HUES64 (cell line): ENCODE data around the gene STAM2.

ENCODE experiments used
- H3K27ac ChIP-seq: 2 replicates; pipeline ENCODE4 v1.7.0; 2013; ENCODE audit warnings: low read depth, low read length, inconsistent platforms
- H3K27me3 ChIP-seq: 2 replicates; pipeline ENCODE4 v1.6.1; 2013; ENCODE audit warnings: mild to moderate bottlenecking, low read length; ENCODE audit not compliant: insufficient read depth
- H3K36me3 ChIP-seq: 2 replicates; pipeline ENCODE4 v1.6.1; 2013; ENCODE audit warnings: mild to moderate bottlenecking, low read length; ENCODE audit not compliant: insufficient read depth
- H3K4me1 ChIP-seq: 2 replicates; pipeline ENCODE4 v1.6.1; 2013; ENCODE audit warnings: mild to moderate bottlenecking, low read length, moderate library complexity; ENCODE audit not compliant: insufficient read depth
- H3K4me3 ChIP-seq: 2 replicates; pipeline ENCODE4 v1.5.1; 2013; ENCODE audit warnings: mild to moderate bottlenecking, low read length, moderate library complexity
- H3K9ac ChIP-seq: 2 replicates; pipeline ENCODE4 v1.6.1; 2013; ENCODE audit warnings: mild to moderate bottlenecking, low read depth, low read length
- H3K9me3 ChIP-seq: 2 replicates; pipeline ENCODE4 v1.6.1; 2013; ENCODE audit warnings: low read depth, low read length; ENCODE audit not compliant: insufficient read depth
- WGBS: fragments of 150-250, 120-280 bp; methylation state at CpG from one replicate; pipeline ENCODE4 v1.1.7; 2013; ENCODE audit warnings: missing lambda C conversion rate; 5-methylcytosine and 5-hydroxymethylcytosine counted together

Gene STAM2

GRCh38 chr2:152106464-152106863 lies 69.1 kb downstream of the STAM2 start:
- Histone ChIP-seq H3K36me3 (no peaks in the 10 kb centered on the region), H3K4me1 (no peaks in the 10 kb centered on the region), H3K9ac (no peak overlapping the region), H3K27me3 (peaks cover 3% of the 10 kb centered on the region; the same call in 1 of the 2 replicates), H3K27ac (no peak overlapping the region), H3K9me3 (no peaks in the 10 kb centered on the region), H3K4me3 (no peak overlapping the region)
- WGBS, result 86% methylated on average over 4 of the region's 4 CpGs

GRCh38 chr2:152103271-152103670 lies 72.3 kb downstream of the STAM2 start:
- no peaks in the 10 kb centered on the region for H3K36me3 ChIP-seq
- H3K9ac ChIP-seq, result no peak overlapping the region
- no peaks in the 10 kb centered on the region for H3K9me3 ChIP-seq
- H3K4me1 ChIP-seq, result 0 out of 2 replicates have a peak, but pooled peaks cover 3% of the 10 kb centered on the region
- H3K27me3 ChIP-seq, result peaks cover 35% of the 10 kb centered on the region
- H3K4me3 ChIP-seq, result no peak overlapping the region
- H3K27ac ChIP-seq, result no peak overlapping the region
- 100% methylated on average over 1 of the region's 3 CpGs for WGBS

- Histone ChIP-seq H3K4me3 (no peak overlapping the region), H3K27me3 (peaks cover 58% of the 10 kb centered on the region), H3K9ac (no peak overlapping the region), H3K36me3 (no peaks in the 10 kb centered on the region), H3K9me3 (no peaks in the 10 kb centered on the region), H3K27ac (no peak overlapping the region), H3K4me1 (0 out of 2 replicates have a peak, but pooled peaks cover 3% of the 10 kb centered on the region)
- WGBS, result 69% methylated on average over 2 of the region's 2 CpGs
Observed at GRCh38 chr2:152100961-152101360, 74.6 kb downstream of the STAM2 start.

GRCh38 chr2:152099367-152100050 lies 76.1 kb downstream of the STAM2 start:
- Histone ChIP-seq H3K27ac (no peak overlapping the region), H3K4me1 (0 out of 2 replicates have a peak, but pooled peaks cover 3% of the 10 kb centered on the region), H3K4me3 (peak overlapping the region; percentile 75), H3K36me3 (no peaks in the 10 kb centered on the region), H3K27me3 (peaks cover 70% of the 10 kb centered on the region), H3K9me3 (no peaks in the 10 kb centered on the region), H3K9ac (peak overlapping the region; percentile 74)
- 10% methylated on average over 15 of the region's 19 CpGs for WGBS

GRCh38 chr2:152098496-152099366 lies 76.8 kb downstream of the STAM2 start, which contains the start of gene CACNB4:
TSS of gene CACNB4 (minus strand) at chr2:152099044.
- 0 out of 2 replicates have a peak, but pooled peaks cover 3% of the 10 kb centered on the region for H3K4me1 ChIP-seq
- H3K36me3 ChIP-seq, result no peaks in the 10 kb centered on the region
- WGBS, result under 1% methylated on average over 73 of the region's 73 CpGs
- H3K27ac ChIP-seq, result no peak within 1 kb of the TSS
- peak within 1 kb of the TSS; percentile 74 for H3K9ac ChIP-seq
- peaks cover 74% of the 10 kb centered on the region for H3K27me3 ChIP-seq
- no peaks in the 10 kb centered on the region for H3K9me3 ChIP-seq
- peak within 1 kb of the TSS; percentile 75 for H3K4me3 ChIP-seq

GRCh38 chr2:152097801-152098495 lies 77.6 kb downstream of the STAM2 start:
- Histone ChIP-seq H3K9ac (no peak overlapping the region; the same call in 1 of the 2 replicates), H3K27ac (no peak overlapping the region), H3K9me3 (no peaks in the 10 kb centered on the region), H3K27me3 (peaks cover 74% of the 10 kb centered on the region), H3K4me1 (0 out of 2 replicates have a peak, but pooled peaks cover 3% of the 10 kb centered on the region), H3K4me3 (peak overlapping the region; percentile 75), H3K36me3 (no peaks in the 10 kb centered on the region)
- under 1% methylated on average over 52 of the region's 52 CpGs for WGBS

- Histone ChIP-seq H3K4me1 (0 out of 2 replicates have a peak, but pooled peaks cover 3% of the 10 kb centered on the region), H3K4me3 (peak overlapping the region; percentile 75), H3K36me3 (no peaks in the 10 kb centered on the region), H3K9me3 (no peaks in the 10 kb centered on the region), H3K9ac (no peak overlapping the region), H3K27ac (no peak overlapping the region), H3K27me3 (peaks cover 74% of the 10 kb centered on the region)
- WGBS, result 8% methylated on average over 13 of the region's 13 CpGs
Observed at GRCh38 chr2:152097290-152097800, 78.2 kb downstream of the STAM2 start.

GRCh38 chr2:152095146-152095545 lies 80.4 kb downstream of the STAM2 start:
- peaks cover 58% of the 10 kb centered on the region for H3K27me3 ChIP-seq

GRCh38 chr2:152094014-152094413 lies 81.5 kb downstream of the STAM2 start:
- no peak overlapping the region for H3K4me3 ChIP-seq
- no peaks in the 10 kb centered on the region for H3K36me3 ChIP-seq
- peaks cover 46% of the 10 kb centered on the region for H3K27me3 ChIP-seq
- H3K27ac ChIP-seq, result no peak overlapping the region
- no peak overlapping the region for H3K9ac ChIP-seq
- WGBS, result 94% methylated on average over 2 of the region's 2 CpGs
- no peaks in the 10 kb centered on the region for H3K9me3 ChIP-seq
- no peaks in the 10 kb centered on the region for H3K4me1 ChIP-seq

More at GRCh38 chr2:152095146-152095545, 80.4 kb downstream of the STAM2 start:
- no peak overlapping the region for H3K27ac ChIP-seq
- WGBS, result no CpG with 5 or more reads among the region's 1 CpG
- H3K4me3 ChIP-seq, result no peak overlapping the region
- no peaks in the 10 kb centered on the region for H3K36me3 ChIP-seq
- H3K9ac ChIP-seq, result no peak overlapping the region
- H3K9me3 ChIP-seq, result no peaks in the 10 kb centered on the region
- 0 out of 2 replicates have a peak, but pooled peaks cover 3% of the 10 kb centered on the region for H3K4me1 ChIP-seq

GRCh38 chr2:152093464-152093863 lies 82.1 kb downstream of the STAM2 start:
- no peaks in the 10 kb centered on the region for H3K4me1 ChIP-seq
- peaks cover 41% of the 10 kb centered on the region for H3K27me3 ChIP-seq
- no peaks in the 10 kb centered on the region for H3K36me3 ChIP-seq
- WGBS, result 95% methylated on average over 2 of the region's 2 CpGs
- H3K9ac ChIP-seq, result no peak overlapping the region
- H3K9me3 ChIP-seq, result no peaks in the 10 kb centered on the region
- no peak overlapping the region for H3K4me3 ChIP-seq
- no peak overlapping the region for H3K27ac ChIP-seq
